ENCODE data around the gene CCDC159. TPM values are rescaled to one million over a fixed set of nuclear protein-coding genes. Genes with fewer than 3 reads are reported as not detected.
"Not testable (repeated sequence)": the region's sequence is repeated elsewhere in the genome, so short reads cannot be mapped to it uniquely, and the experiment has no call there.

Gene CCDC159
- total RNA-seq, 1 donor from 2014 or later: 8.0 TPM

GRCh38 chr19:11347546-11348039, 1.3 kb downstream of the CCDC159 start:
- peaks cover 6% of the 10 kb centered on the region for H3K9me3 Mint-ChIP-seq (ENCODE audit: unreplicated experiment)
- DNase-seq: no peak

GRCh38 chr19:11349171-11349570, 2.9 kb downstream of the CCDC159 start:
- Mint-ChIP-seq H3K27ac (ENCODE audit: unreplicated experiment) (no peak overlapping the region), H3K9me3 (ENCODE audit: unreplicated experiment) (peaks cover 7% of the 10 kb centered on the region), H3K27me3 (ENCODE audit: unreplicated experiment) (peaks cover 7% of the 10 kb centered on the region), H3K36me3 (ENCODE audit: unreplicated experiment) (no peaks in the 10 kb centered on the region), H3K4me1 (ENCODE audit: low read depth, unreplicated experiment) (peaks cover 11% of the 10 kb centered on the region), H3K4me3 (ENCODE audit: unreplicated experiment) (no peak overlapping the region)
- no peak for DNase-seq
- TF ChIP-seq CTCF (IDR thresholded peaks at IDR 0.05; ENCODE audit: partially characterized antibody, unreplicated experiment): no peak

More at GRCh38 chr19:11347546-11348039, 1.3 kb downstream of the CCDC159 start:
- Mint-ChIP-seq H3K27ac (ENCODE audit: unreplicated experiment) (peak overlapping the region; percentile 69), H3K36me3 (ENCODE audit: unreplicated experiment) (no peaks in the 10 kb centered on the region), H3K4me3 (ENCODE audit: unreplicated experiment) (peak overlapping the region; percentile 57), H3K4me1 (ENCODE audit: low read depth, unreplicated experiment) (peaks cover 11% of the 10 kb centered on the region), H3K27me3 (ENCODE audit: unreplicated experiment) (peaks cover 3% of the 10 kb centered on the region)
- TF ChIP-seq CTCF (IDR thresholded peaks at IDR 0.05; ENCODE audit: partially characterized antibody, unreplicated experiment): no peak

DNA sequence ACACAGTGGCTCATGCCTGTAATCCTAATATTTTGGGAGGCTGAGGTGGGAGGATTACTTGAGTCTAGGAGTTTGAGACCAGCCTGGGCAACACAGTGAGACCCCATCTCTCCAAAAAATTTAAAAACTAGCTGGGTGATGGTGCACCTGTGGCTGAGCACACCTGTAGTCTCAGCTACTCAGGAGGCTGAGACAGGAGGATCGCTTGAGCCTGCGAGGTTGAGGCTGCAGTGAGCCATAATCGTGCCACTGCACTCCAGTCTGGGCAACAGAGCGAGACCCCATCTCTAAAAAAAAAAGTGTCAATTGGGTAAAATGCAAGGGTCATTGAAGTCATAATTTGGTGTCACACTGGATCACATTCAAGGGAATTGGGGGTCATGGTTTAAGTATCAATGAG, 7.8 kb downstream of the CCDC159 start:
- not testable (repeated sequence) for H3K27ac Mint-ChIP-seq (ENCODE audit: unreplicated experiment); H3K4me1 Mint-ChIP-seq (ENCODE audit: low read depth, unreplicated experiment); DNase-seq; H3K36me3 Mint-ChIP-seq (ENCODE audit: unreplicated experiment); H3K4me3 Mint-ChIP-seq (ENCODE audit: unreplicated experiment)
- peaks cover 11% of the 10 kb centered on the region for H3K27me3 Mint-ChIP-seq (ENCODE audit: unreplicated experiment)
- H3K9me3 Mint-ChIP-seq (ENCODE audit: unreplicated experiment): peaks cover 10% of the 10 kb centered on the region

DNA sequence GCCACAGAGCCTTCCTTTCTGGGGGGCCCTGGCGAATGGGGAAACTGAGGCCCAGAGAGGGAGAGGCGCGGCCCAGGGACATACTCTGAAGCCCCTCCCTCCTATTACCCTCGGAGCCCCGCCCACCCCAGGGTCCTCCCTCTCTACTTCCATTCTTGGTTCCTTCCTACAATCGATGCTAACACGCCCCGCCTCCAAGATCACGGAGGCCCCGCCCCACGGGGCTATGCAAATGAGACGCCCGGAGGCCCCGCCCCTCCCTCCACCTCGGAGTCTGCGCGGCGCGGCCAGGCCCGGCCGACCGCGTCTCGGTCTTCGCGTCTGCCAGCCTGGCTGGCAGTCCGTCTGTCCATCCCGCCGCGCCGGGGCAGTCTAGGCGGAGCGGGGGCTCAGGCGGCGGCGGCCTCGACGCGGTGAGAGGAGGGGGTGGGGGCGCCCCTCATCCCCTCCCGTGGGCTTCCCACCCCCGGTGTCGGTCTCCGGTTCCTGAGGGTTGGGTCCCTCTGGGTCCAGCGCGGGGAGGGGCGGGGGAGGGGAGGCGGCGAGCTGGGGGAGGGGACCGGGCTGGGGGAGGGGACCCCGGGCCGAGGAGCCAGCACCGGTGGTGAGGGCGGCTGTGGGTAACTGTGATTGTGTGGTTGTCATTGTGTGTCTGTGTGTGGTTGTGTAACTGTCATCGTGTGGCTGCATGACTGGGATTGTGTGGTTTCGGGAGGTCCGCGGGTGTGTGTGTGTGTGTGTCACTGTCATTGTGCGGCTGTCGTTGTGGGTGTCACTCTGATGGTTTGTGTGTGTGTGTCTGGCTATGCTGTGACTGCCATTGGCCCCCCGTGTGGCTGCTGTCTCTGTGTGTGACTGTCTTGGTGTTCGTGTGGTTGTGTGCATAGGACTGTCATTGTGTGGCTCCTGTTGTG, 9.1 kb downstream of the CCDC159 start, which contains the start of gene PLPPR2:
Gene PLPPR2, plus strand, starts transcription at position 273 of the 914 bp plus-strand sequence. CDS start 2,242 bp downstream, outside the sequence.
- Mint-ChIP-seq H3K36me3 (ENCODE audit: unreplicated experiment) (peaks cover 5% of the 10 kb centered on the region), H3K27ac (ENCODE audit: unreplicated experiment) (peak within 1 kb of the TSS; percentile 96), H3K9me3 (ENCODE audit: unreplicated experiment) (peaks cover 9% of the 10 kb centered on the region), H3K4me1 (ENCODE audit: low read depth, unreplicated experiment) (peaks cover 9% of the 10 kb centered on the region), H3K4me3 (ENCODE audit: unreplicated experiment) (peak within 1 kb of the TSS; percentile 100), H3K27me3 (ENCODE audit: unreplicated experiment) (peaks cover 11% of the 10 kb centered on the region)
- DNase-seq: peak; percentile 98
- TF ChIP-seq CTCF (IDR thresholded peaks at IDR 0.05; ENCODE audit: partially characterized antibody, unreplicated experiment): no peak

GRCh38 chr19:11356074-11356397, 9.7 kb downstream of the CCDC159 start:
- Mint-ChIP-seq H3K4me3 (ENCODE audit: unreplicated experiment) (peak overlapping the region; percentile 100), H3K9me3 (ENCODE audit: unreplicated experiment) (peaks cover 9% of the 10 kb centered on the region), H3K27ac (ENCODE audit: unreplicated experiment) (peak overlapping the region; percentile 96), H3K36me3 (ENCODE audit: unreplicated experiment) (peaks cover 5% of the 10 kb centered on the region), H3K4me1 (ENCODE audit: low read depth, unreplicated experiment) (peaks cover 9% of the 10 kb centered on the region), H3K27me3 (ENCODE audit: unreplicated experiment) (peaks cover 11% of the 10 kb centered on the region)
- no peak for TF ChIP-seq CTCF (IDR thresholded peaks at IDR 0.05; ENCODE audit: partially characterized antibody, unreplicated experiment)
- DNase-seq: no peak

Data from glutamatergic neuron (in vitro differentiated cells).